Stromal cell of bone marrow (primary cell): ENCODE data around the gene PDK3.

ENCODE experiments used
- DNase-seq: peaks from one replicate; pipeline ENCODE4 v3.0.0-alpha.2; 2012; ENCODE audit warnings: low read depth

Gene PDK3

DNA sequence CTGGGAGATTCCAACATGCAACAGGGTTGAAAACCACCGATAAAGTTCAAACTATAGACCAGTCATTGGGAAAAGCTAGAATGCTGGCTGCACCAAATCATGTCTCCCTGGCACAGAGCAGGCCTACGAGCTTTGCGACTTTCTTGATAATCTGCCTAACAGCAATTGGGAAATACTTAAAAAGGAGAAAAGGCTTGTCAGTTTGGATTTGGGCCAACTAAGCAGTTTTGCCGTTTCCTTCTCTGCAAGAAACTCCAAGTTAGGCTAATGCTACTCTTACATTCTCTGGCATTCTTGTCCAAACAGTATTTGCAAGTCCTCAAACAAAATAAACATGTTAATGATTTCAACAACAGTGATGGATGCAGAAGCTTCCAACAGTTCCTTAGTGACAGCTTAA lies 87.9 kb downstream of the PDK3 start:
- no peak for DNase-seq

DNA sequence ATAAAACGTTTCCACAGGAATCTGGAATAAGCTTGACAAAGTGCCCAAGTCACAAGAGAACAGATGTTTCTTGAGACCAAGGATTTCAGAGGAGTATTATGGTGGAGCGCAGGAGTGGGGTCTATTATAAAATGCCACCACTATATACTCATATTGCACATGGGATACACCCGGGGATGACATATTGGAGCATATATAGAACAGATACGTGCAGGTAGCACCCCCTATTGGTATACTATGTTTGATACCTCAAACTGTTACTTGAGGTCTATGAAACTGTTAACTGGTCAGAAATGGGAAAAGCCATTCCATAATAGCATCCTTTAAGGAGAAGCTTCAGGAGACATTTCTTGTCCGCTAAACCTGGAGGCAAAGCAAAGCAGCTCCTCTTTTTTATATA lies 96.0 kb downstream of the PDK3 start:
- no peak for DNase-seq

DNA sequence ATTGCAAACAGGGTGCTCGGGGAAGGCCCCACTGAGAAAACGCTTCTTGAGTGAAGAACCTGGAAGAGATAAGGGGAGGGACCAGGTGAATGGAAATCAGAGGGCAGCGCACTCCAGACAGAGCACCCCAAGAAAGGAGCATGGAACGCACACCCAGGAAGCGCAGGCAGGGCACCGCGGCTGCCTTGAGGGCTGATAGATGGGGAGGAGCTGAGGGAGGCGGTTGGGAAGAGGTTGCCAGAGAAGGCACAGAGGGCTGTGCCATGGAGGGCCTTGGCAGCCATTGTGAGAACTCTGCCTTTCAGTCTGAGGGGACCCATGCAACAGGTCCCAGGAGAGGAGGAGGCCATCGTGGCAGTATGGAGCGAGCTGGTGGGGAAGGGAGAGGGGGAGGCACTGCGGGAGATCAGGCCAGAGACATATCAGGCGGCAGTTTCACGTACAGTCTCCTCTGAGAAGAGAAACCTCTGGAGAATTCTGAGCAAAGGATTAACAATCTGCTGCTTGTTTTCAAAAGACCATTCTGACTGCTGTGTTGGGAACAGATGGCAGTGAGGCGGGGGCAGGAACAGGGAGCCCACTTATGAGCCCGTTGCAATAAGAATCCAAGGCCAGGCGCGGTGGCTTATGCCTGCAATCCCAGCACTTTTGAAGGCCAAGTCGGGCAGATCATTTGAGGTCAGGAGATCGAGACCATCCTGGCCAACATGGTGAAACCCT lies 98.4 kb downstream of the PDK3 start:
- no peak for DNase-seq

DNA sequence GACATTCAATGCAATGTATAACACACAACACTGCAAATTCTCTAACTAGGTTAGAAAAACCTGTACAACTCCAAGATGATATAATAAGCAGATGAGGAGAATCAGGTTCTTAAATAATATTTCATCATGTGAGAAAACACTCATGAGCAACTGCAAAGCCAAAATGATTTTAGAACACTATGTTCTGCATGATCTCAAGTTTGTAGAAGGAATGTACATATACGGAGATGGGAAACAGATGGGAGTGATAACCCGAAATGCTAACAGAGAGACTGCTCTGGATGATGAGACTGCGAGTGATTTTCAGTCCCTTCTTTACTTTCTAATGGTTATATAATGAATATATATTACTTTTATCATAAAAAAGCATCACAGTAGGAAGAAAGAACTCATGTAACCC lies 101.2 kb downstream of the PDK3 start:
- no peak for DNase-seq

DNA sequence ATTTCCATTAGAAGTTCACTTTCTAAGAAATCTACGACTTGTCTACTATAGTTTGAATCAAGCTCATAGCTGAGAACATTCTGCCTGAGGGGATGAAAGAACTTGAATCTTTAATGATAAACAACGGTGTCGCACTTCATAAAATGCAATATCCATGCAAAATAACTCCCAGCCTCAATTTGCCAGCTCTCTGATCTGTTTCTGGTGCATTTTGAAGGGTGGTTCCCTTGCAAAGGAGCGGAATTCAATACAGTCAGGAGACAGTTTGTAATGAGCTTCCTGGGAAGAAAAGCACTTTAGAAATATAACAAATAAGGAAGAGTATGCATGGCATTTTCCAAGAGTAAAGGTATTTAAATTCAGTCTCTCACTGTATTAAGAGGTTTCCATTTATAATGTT lies 102.1 kb downstream of the PDK3 start:
- no peak for DNase-seq

DNA sequence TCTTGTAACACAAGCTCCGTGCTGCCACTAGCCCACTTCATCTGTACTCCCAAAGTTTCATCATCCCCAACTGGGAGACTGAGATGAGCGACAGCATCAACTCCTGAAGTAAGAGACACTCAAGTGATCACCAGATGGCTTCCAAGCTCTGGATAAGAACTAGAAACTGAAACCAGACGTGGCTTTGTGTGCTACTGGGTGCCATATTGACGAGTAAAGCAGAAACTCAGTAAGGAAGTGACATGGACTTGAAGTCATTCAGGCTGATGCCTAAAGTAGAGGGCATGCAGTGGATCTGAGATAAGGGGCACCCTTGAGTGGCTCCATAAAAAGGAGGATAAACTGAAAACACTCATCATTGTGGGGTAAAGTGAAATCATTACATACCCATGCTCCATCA lies 109.7 kb downstream of the PDK3 start:
- no peak for DNase-seq

DNA sequence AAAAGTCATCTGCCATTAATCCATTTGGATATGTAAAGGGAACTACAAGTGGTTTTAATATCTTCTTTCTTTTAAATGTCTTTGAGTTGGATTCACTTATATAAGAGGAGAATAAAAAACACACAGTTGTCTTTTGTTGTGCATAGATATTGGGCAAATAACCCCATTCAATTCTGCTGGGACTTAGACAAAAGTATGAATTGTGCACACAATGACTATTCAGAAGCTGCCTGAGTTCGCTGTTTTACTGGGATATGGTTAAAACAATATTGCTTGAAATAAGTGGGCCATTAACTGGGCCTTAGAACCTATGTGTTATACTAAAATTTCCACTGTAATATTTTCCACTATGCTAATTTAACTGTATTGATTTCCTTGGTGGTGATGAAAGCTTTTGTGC lies 110.4 kb downstream of the PDK3 start:
- no peak for DNase-seq

DNA sequence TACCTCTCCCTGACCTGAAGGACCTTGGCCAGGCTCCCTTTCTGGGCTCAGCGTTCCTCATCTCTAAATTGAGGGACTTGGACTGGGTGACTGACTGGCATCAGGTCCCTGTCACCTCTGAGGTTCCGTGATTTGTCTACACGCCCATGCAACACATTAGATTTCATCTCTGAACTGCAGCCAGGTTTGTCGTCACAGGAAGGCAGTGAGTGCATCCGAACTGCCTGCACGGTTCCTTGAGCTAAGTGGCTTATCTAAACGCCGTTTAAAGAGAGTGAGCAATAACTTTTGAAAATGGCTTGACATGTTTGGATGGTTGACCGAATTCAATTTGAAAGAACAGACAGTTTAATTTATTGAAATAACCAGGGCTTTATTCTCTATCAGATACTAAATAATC lies 112.0 kb downstream of the PDK3 start:
- no peak for DNase-seq
